Spinal cord (tissue), 10 donors: Measurements from ENCODE around the gene PRR35. TPM values are rescaled to one million over a fixed set of nuclear protein-coding genes. Genes with fewer than 3 reads are reported as not detected.
A peak's percentile ranks its signal among the peaks of the same experiment; 100 is the strongest.

Source experiments
- DNase-seq, 6 donors: peaks; one replicate each; pipeline versions ENCODE4 v3.0.0 to v3.0.0-alpha.2; 2013 to 2015; ENCODE audit warnings: low spot score in 6 of 6, low read depth in 4 of 6
- H3K27ac ChIP-seq: one replicate; pipeline ENCODE4 v1.5.1; 2013; ENCODE audit warnings: low read depth, low read length, control low read depth
- H3K27me3 ChIP-seq: one replicate; pipeline ENCODE4 v1.6.1; 2013; ENCODE audit warnings: low read length; ENCODE audit not compliant: control insufficient read depth, insufficient read depth
- H3K36me3 ChIP-seq: one replicate; pipeline ENCODE4 v1.6.1; 2013; ENCODE audit warnings: low read length; ENCODE audit not compliant: control insufficient read depth, insufficient read depth
- H3K4me1 ChIP-seq: one replicate; pipeline ENCODE4 v1.6.1; 2013; ENCODE audit warnings: low read length; ENCODE audit not compliant: control insufficient read depth, insufficient read depth
- H3K4me3 ChIP-seq: one replicate; pipeline ENCODE4 v1.5.1; 2013; ENCODE audit warnings: low read depth, low read length, control low read depth
- H3K9me3 ChIP-seq: one replicate; pipeline ENCODE4 v1.6.1; 2013; ENCODE audit warnings: low read length; ENCODE audit not compliant: control insufficient read depth, insufficient read depth
- WGBS: methylation state at CpG from one replicate; pipeline ENCODE4 v1.1.5; 2013; ENCODE audit warnings: missing lambda C conversion rate; ENCODE audit not compliant: insufficient coverage; 5-methylcytosine and 5-hydroxymethylcytosine counted together
- polyA plus RNA-seq, 2 donors: library from polyadenylated mRNA; unstranded; fragments of 120-200 nt; gene quantifications; one replicate each; pipeline ENCODE4 v1.2.1, GENCODE V29; 2013; ENCODE audit not compliant: insufficient read length in 2 of 2
- total RNA-seq, 2 donors: library from RNA; depleted of rRNA in 1 of 2; stranded (reverse); fragments of 120-200 nt in 1 of 2; fragments of >200 nt in 1 of 2; gene quantifications; one replicate each; pipeline versions ENCODE4 v1.2.3 to v1.2.4, GENCODE V29; 2013 to 2014
- donor health status: healthy.

Gene PRR35
- total and polyA plus RNA-seq, 4 donors = 0.06 to 0.14 TPM; not detected in 2

- Histone ChIP-seq H3K27me3 (peaks cover 16% of the 10 kb centered on the region), H3K4me1 (peaks cover 47% of the 10 kb centered on the region), H3K9me3 (no peaks in the 10 kb centered on the region), H3K36me3 (peaks cover 10% of the 10 kb centered on the region), H3K27ac (no peak overlapping the region), H3K4me3 (no peak overlapping the region)
- no peak for DNase-seq
- 79% methylated on average over 42 of the region's 42 CpGs for WGBS
These were observed 4.7 kb downstream of the PRR35 start for GRCh38 chr16:564690-565418.

- WGBS = 33% methylated on average over 32 of the region's 35 CpGs
- no peak overlapping the region for H3K27ac ChIP-seq
- H3K4me3 ChIP-seq = no peak overlapping the region
- peaks cover 16% of the 10 kb centered on the region for H3K27me3 ChIP-seq
- peaks cover 10% of the 10 kb centered on the region for H3K36me3 ChIP-seq
- peaks cover 51% of the 10 kb centered on the region for H3K4me1 ChIP-seq
- H3K9me3 ChIP-seq = no peaks in the 10 kb centered on the region
- DNase-seq = peak in 1 of 6 donors; percentile 37
These were observed 5.5 kb downstream of the PRR35 start for GRCh38 chr16:565419-566330.

- H3K4me1 ChIP-seq = peaks cover 57% of the 10 kb centered on the region
- WGBS = 45% methylated on average over 26 of the region's 26 CpGs
- H3K9me3 ChIP-seq = no peaks in the 10 kb centered on the region
- H3K36me3 ChIP-seq = peaks cover 11% of the 10 kb centered on the region
- peaks cover 6% of the 10 kb centered on the region for H3K27me3 ChIP-seq
- peak within 1 kb of the TSS; percentile 40 for H3K27ac ChIP-seq
- peak in 1 of 6 donors; percentile 52 for DNase-seq
- H3K4me3 ChIP-seq = no peak within 1 kb of the TSS
These were observed 6.5 kb downstream of the PRR35 start, which contains the start of gene NHLRC4 for GRCh38 chr16:566475-567372. Gene NHLRC4, plus strand, starts transcription at chr16:567005. Its CDS starts 1,043 bp downstream, at chr16:568048.

GRCh38 chr16:567373-568256 lies 7.4 kb downstream of the PRR35 start:
- H3K4me3 ChIP-seq = no peak overlapping the region
- H3K27ac ChIP-seq = no peak overlapping the region
- no peaks in the 10 kb centered on the region for H3K9me3 ChIP-seq
- peaks cover 57% of the 10 kb centered on the region for H3K4me1 ChIP-seq
- no peak for DNase-seq
- 90% methylated on average over 35 of the region's 35 CpGs for WGBS
- no peaks in the 10 kb centered on the region for H3K27me3 ChIP-seq
- H3K36me3 ChIP-seq = peaks cover 19% of the 10 kb centered on the region

- no peak overlapping the region for H3K27ac ChIP-seq
These were observed 8.4 kb downstream of the PRR35 start for GRCh38 chr16:568401-569258.

GRCh38 chr16:569445-570254 lies 9.5 kb downstream of the PRR35 start, which contains the start of gene PIGQ:
Gene PIGQ, plus strand, starts transcription at chr16:569968. Its CDS starts 4,107 bp downstream, at chr16:574075.
- peak in 2 of 6 donors; percentile 77 to 81 for DNase-seq
- Histone ChIP-seq H3K4me3 (peak within 1 kb of the TSS; percentile 60), H3K9me3 (no peaks in the 10 kb centered on the region), H3K4me1 (peaks cover 56% of the 10 kb centered on the region), H3K27ac (peak within 1 kb of the TSS; percentile 75), H3K36me3 (peaks cover 39% of the 10 kb centered on the region), H3K27me3 (no peaks in the 10 kb centered on the region)
- under 1% methylated on average over 86 of the region's 87 CpGs for WGBS

More at GRCh38 chr16:568401-569258, 8.4 kb downstream of the PRR35 start:
- peak overlapping the region; percentile 56 for H3K4me3 ChIP-seq
- H3K36me3 ChIP-seq = peaks cover 29% of the 10 kb centered on the region
- 59% methylated on average over 11 of the region's 11 CpGs for WGBS
- peaks cover 57% of the 10 kb centered on the region for H3K4me1 ChIP-seq
- no peaks in the 10 kb centered on the region for H3K27me3 ChIP-seq
- DNase-seq = no peak
- H3K9me3 ChIP-seq = no peaks in the 10 kb centered on the region

- no peak overlapping the region for H3K4me3 ChIP-seq
- 80% methylated on average over 23 of the region's 27 CpGs for WGBS
These were observed 12.9 kb downstream of the PRR35 start for GRCh38 chr16:572865-573650.

More at GRCh38 chr16:572865-573650, 12.9 kb downstream of the PRR35 start:
- DNase-seq = no peak
- no peaks in the 10 kb centered on the region for H3K27me3 ChIP-seq
- peaks cover 63% of the 10 kb centered on the region for H3K36me3 ChIP-seq
- H3K9me3 ChIP-seq = no peaks in the 10 kb centered on the region
- no peak overlapping the region for H3K27ac ChIP-seq
- peaks cover 28% of the 10 kb centered on the region for H3K4me1 ChIP-seq
